ENCODE results near the gene GRPEL1. TPM values are rescaled to one million over a fixed set of nuclear protein-coding genes. Genes with fewer than 3 reads are reported as not detected.

GRPEL1 gene
- total and polyA plus RNA-seq, 2 of the 13 experiments (the other 11 are each of a cell fraction or from before 2014, with no cell fraction given), result 32.3 to 141 TPM

- TF ChIP-seq, protein P1, sequence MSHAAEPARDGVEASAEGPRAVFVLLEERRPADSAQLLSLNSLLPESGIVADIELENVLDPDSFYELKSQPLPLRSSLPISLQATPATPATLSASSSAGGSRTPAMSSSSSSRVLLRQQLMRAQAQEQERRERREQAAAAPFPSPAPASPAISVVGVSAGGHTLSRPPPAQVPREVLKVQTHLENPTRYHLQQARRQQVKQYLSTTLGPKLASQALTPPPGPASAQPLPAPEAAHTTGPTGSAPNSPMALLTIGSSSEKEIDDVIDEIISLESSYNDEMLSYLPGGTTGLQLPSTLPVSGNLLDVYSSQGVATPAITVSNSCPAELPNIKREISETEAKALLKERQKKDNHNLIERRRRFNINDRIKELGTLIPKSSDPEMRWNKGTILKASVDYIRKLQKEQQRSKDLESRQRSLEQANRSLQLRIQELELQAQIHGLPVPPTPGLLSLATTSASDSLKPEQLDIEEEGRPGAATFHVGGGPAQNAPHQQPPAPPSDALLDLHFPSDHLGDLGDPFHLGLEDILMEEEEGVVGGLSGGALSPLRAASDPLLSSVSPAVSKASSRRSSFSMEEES (CRISPR knock-in tag; IDR thresholded peaks at IDR 0.05), result no peak
- TF ChIP-seq E2F1 (CRISPR knock-in tag; IDR thresholded peaks at IDR 0.05), result peak; percentile 33; the same call in 1 of the 2 replicates
- TF ChIP-seq, protein P2, sequence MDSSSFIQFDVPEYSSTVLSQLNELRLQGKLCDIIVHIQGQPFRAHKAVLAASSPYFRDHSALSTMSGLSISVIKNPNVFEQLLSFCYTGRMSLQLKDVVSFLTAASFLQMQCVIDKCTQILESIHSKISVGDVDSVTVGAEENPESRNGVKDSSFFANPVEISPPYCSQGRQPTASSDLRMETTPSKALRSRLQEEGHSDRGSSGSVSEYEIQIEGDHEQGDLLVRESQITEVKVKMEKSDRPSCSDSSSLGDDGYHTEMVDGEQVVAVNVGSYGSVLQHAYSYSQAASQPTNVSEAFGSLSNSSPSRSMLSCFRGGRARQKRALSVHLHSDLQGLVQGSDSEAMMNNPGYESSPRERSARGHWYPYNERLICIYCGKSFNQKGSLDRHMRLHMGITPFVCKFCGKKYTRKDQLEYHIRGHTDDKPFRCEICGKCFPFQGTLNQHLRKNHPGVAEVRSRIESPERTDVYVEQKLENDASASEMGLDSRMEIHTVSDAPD (CRISPR knock-in tag; IDR thresholded peaks at IDR 0.05), result no peak
- TF ChIP-seq, protein P3, sequence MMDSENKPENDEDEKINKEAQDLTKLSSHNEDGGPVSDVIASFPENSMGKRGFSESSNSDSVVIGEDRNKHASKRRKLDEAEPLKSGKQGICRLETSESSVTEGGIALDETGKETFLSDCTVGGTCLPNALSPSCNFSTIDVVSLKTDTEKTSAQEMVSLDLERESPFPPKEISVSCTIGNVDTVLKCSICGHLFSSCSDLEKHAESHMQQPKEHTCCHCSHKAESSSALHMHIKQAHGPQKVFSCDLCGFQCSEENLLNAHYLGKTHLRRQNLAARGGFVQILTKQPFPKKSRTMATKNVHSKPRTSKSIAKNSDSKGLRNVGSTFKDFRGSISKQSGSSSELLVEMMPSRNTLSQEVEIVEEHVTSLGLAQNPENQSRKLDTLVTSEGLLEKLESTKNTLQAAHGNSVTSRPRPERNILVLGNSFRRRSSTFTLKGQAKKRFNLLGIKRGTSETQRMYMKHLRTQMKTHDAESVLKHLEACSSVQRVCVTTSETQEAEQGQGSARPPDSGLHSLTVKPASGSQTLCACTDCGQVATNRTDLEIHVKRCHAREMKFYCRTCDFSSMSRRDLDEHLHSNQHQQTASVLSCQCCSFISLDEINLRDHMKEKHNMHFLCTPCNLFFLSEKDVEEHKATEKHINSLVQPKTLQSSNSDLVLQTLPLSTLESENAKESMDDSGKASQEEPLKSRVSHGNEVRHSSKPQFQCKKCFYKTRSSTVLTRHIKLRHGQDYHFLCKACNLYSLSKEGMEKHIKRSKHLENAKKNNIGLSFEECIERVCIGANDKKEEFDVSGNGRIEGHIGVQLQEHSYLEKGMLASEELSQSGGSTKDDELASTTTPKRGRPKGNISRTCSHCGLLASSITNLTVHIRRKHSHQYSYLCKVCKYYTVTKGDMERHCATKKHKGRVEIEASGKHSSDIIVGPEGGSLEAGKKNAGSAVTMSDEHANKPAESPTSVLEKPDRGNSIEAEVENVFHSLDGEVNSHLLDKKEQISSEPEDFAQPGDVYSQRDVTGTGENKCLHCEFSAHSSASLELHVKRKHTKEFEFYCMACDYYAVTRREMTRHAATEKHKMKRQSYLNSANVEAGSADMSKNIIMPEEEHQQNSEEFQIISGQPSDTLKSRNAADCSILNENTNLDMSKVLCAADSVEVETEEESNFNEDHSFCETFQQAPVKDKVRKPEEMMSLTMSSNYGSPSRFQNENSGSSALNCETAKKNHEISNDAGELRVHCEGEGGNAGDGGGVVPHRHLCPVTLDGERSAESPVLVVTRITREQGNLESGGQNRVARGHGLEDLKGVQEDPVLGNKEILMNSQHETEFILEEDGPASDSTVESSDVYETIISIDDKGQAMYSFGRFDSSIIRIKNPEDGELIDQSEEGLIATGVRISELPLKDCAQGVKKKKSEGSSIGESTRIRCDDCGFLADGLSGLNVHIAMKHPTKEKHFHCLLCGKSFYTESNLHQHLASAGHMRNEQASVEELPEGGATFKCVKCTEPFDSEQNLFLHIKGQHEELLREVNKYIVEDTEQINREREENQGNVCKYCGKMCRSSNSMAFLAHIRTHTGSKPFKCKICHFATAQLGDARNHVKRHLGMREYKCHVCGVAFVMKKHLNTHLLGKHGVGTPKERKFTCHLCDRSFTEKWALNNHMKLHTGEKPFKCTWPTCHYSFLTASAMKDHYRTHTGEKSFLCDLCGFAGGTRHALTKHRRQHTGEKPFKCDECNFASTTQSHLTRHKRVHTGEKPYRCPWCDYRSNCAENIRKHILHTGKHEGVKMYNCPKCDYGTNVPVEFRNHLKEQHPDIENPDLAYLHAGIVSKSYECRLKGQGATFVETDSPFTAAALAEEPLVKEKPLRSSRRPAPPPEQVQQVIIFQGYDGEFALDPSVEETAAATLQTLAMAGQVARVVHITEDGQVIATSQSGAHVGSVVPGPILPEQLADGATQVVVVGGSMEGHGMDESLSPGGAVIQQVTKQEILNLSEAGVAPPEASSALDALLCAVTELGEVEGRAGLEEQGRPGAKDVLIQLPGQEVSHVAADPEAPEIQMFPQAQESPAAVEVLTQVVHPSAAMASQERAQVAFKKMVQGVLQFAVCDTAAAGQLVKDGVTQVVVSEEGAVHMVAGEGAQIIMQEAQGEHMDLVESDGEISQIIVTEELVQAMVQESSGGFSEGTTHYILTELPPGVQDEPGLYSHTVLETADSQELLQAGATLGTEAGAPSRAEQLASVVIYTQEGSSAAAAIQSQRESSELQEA (CRISPR knock-in tag; IDR thresholded peaks at IDR 0.05; ENCODE audit: not compliant biosample characterization), result no peak
- no peak for TF ChIP-seq MED8 (CRISPR knock-in tag; IDR thresholded peaks at IDR 0.05; ENCODE audit: insufficient replicate concordance)
- no peak for TF ChIP-seq ZNF20 (CRISPR knock-in tag; IDR thresholded peaks at IDR 0.05)
- TF ChIP-seq MED13 (CRISPR knock-in tag; IDR thresholded peaks at IDR 0.05), result peak; percentile 60; the same call in 1 of the 2 replicates
- TF ChIP-seq SMYD3 (CRISPR knock-in tag; IDR thresholded peaks at IDR 0.05), result no peak
- TF ChIP-seq SNRNP70 (IDR thresholded peaks at IDR 0.05; ENCODE audit: low read depth, low read length), result no peak
- no peak for TF ChIP-seq ZNF775 (CRISPR knock-in tag; IDR thresholded peaks at IDR 0.05; ENCODE audit: borderline replicate concordance)
- no peak for TF ChIP-seq SALL2 (CRISPR knock-in tag; IDR thresholded peaks at IDR 0.05)
- TF ChIP-seq ZNF570 (CRISPR knock-in tag; IDR thresholded peaks at IDR 0.05; ENCODE audit: borderline replicate concordance), result no peak
Observed at GRCh38 chr4:7043284-7044136, 24.4 kb downstream of the GRPEL1 start, which contains the start of gene TADA2B (continued).

All from HepG2 (cell line).